IPS-18a (cell line): Measurements from ENCODE around the gene SFXN5.

ENCODE experiments used
- H3K27ac ChIP-seq: one replicate; pipeline ENCODE4 v1.5.1; 2013; ENCODE audit warnings: low read length
- H3K27me3 ChIP-seq: one replicate; pipeline ENCODE4 v1.6.1; 2013; ENCODE audit warnings: mild to moderate bottlenecking, low read length; ENCODE audit not compliant: control insufficient read depth, insufficient read depth
- H3K36me3 ChIP-seq: one replicate; pipeline ENCODE4 v1.6.1; 2013; ENCODE audit warnings: low read depth, low read length; ENCODE audit not compliant: control insufficient read depth
- H3K4me1 ChIP-seq: one replicate; pipeline ENCODE4 v1.6.1; 2013; ENCODE audit warnings: low read depth, low read length; ENCODE audit not compliant: control insufficient read depth
- H3K4me3 ChIP-seq: one replicate; pipeline ENCODE4 v1.5.1; 2013; ENCODE audit warnings: low read length
- H3K9ac ChIP-seq: one replicate; pipeline ENCODE4 v1.6.1; 2013; ENCODE audit warnings: mild to moderate bottlenecking, low read length, moderate library complexity
- H3K9me3 ChIP-seq: one replicate; pipeline ENCODE4 v1.6.1; 2013; ENCODE audit warnings: low read depth, low read length; ENCODE audit not compliant: control insufficient read depth

The SFXN5 gene

GRCh38 chr2:72992734-72993102, 78.8 kb downstream of the SFXN5 start:
- H3K4me3 ChIP-seq: no peak overlapping the region
- no peaks in the 10 kb centered on the region for H3K4me1 ChIP-seq
- no peak overlapping the region for H3K27ac ChIP-seq
- no peaks in the 10 kb centered on the region for H3K27me3 ChIP-seq
- H3K9me3 ChIP-seq: no peaks in the 10 kb centered on the region
- no peak overlapping the region for H3K9ac ChIP-seq
- H3K36me3 ChIP-seq: no peaks in the 10 kb centered on the region

GRCh38 chr2:72991980-72992733, 79.4 kb downstream of the SFXN5 start:
- no peaks in the 10 kb centered on the region for H3K9me3 ChIP-seq
- no peaks in the 10 kb centered on the region for H3K4me1 ChIP-seq
- no peaks in the 10 kb centered on the region for H3K36me3 ChIP-seq

GRCh38 chr2:72991439-72991725, 80.1 kb downstream of the SFXN5 start:
- Histone ChIP-seq H3K9ac (no peak overlapping the region), H3K9me3 (no peaks in the 10 kb centered on the region), H3K4me3 (no peak overlapping the region), H3K4me1 (no peaks in the 10 kb centered on the region), H3K36me3 (no peaks in the 10 kb centered on the region), H3K27me3 (no peaks in the 10 kb centered on the region), H3K27ac (no peak overlapping the region)

More at GRCh38 chr2:72991980-72992733, 79.4 kb downstream of the SFXN5 start:
- no peak overlapping the region for H3K4me3 ChIP-seq
- H3K27ac ChIP-seq: no peak overlapping the region
- no peaks in the 10 kb centered on the region for H3K27me3 ChIP-seq
- H3K9ac ChIP-seq: no peak overlapping the region

- Histone ChIP-seq H3K27ac (no peak overlapping the region), H3K9me3 (no peaks in the 10 kb centered on the region), H3K27me3 (no peaks in the 10 kb centered on the region), H3K36me3 (no peaks in the 10 kb centered on the region), H3K4me3 (no peak overlapping the region), H3K4me1 (no peaks in the 10 kb centered on the region), H3K9ac (no peak overlapping the region)
Observed at GRCh38 chr2:72990695-72991438, 80.6 kb downstream of the SFXN5 start.

GRCh38 chr2:72989770-72990556, 81.5 kb downstream of the SFXN5 start:
- H3K9ac ChIP-seq: no peak overlapping the region
- no peaks in the 10 kb centered on the region for H3K9me3 ChIP-seq
- H3K36me3 ChIP-seq: no peaks in the 10 kb centered on the region
- no peaks in the 10 kb centered on the region for H3K4me1 ChIP-seq
- no peak overlapping the region for H3K4me3 ChIP-seq
- no peaks in the 10 kb centered on the region for H3K27me3 ChIP-seq
- no peak overlapping the region for H3K27ac ChIP-seq

GRCh38 chr2:72988726-72989273, 82.7 kb downstream of the SFXN5 start:
- Histone ChIP-seq H3K27me3 (no peaks in the 10 kb centered on the region), H3K36me3 (no peaks in the 10 kb centered on the region), H3K4me1 (no peaks in the 10 kb centered on the region), H3K9ac (no peak overlapping the region), H3K9me3 (no peaks in the 10 kb centered on the region), H3K4me3 (no peak overlapping the region), H3K27ac (no peak overlapping the region)

GRCh38 chr2:72988041-72988440, 83.5 kb downstream of the SFXN5 start:
- Histone ChIP-seq H3K36me3 (no peaks in the 10 kb centered on the region), H3K9me3 (no peaks in the 10 kb centered on the region), H3K9ac (no peak overlapping the region), H3K27me3 (no peaks in the 10 kb centered on the region), H3K4me3 (no peak overlapping the region), H3K4me1 (no peaks in the 10 kb centered on the region), H3K27ac (no peak overlapping the region)

- Histone ChIP-seq H3K9ac (no peak overlapping the region), H3K27me3 (no peaks in the 10 kb centered on the region), H3K9me3 (no peaks in the 10 kb centered on the region), H3K27ac (no peak overlapping the region), H3K36me3 (no peaks in the 10 kb centered on the region), H3K4me1 (no peaks in the 10 kb centered on the region), H3K4me3 (no peak overlapping the region)
Observed at GRCh38 chr2:72985891-72986683, 85.4 kb downstream of the SFXN5 start.

GRCh38 chr2:72985136-72985535, 86.4 kb downstream of the SFXN5 start:
- Histone ChIP-seq H3K4me3 (no peak overlapping the region), H3K36me3 (no peaks in the 10 kb centered on the region), H3K9ac (no peak overlapping the region), H3K9me3 (no peaks in the 10 kb centered on the region), H3K27ac (no peak overlapping the region), H3K4me1 (no peaks in the 10 kb centered on the region), H3K27me3 (no peaks in the 10 kb centered on the region)

- H3K4me1 ChIP-seq: no peaks in the 10 kb centered on the region
- H3K9ac ChIP-seq: no peak overlapping the region
- no peaks in the 10 kb centered on the region for H3K36me3 ChIP-seq
- H3K27ac ChIP-seq: no peak overlapping the region
- no peak overlapping the region for H3K4me3 ChIP-seq
- H3K9me3 ChIP-seq: no peaks in the 10 kb centered on the region
- no peaks in the 10 kb centered on the region for H3K27me3 ChIP-seq
Observed at GRCh38 chr2:72984172-72984671, 87.3 kb downstream of the SFXN5 start.
